ENCODE results near the gene FAS.

GRCh38 chr10:88991899-88992320 is 1.3 kb downstream of the FAS start:
- TF ChIP-seq CTCF (optimal IDR thresholded peaks at IDR 0.05 in 1 of 3, IDR thresholded peaks at IDR 0.05 in 1 of 3, conservative IDR thresholded peaks at IDR 0.05 in 1 of 3; ENCODE audit: extremely low read depth in 1 of 3, insufficient read depth in 2 of 3, low read length in 3 of 3) (no peak), EZH2 (IDR thresholded peaks at IDR 0.05; ENCODE audit: low read length) (no peak)
